Measurements from ENCODE around the gene OVOL1. TPM values are rescaled to one million over a fixed set of nuclear protein-coding genes. Genes with fewer than 3 reads are reported as not detected.

Gene OVOL1
- total and polyA plus RNA-seq, 2 of the 13 experiments (the other 11 are each of a cell fraction or from before 2014, with no cell fraction given) = 0.01 TPM; not detected in 1

DNA sequence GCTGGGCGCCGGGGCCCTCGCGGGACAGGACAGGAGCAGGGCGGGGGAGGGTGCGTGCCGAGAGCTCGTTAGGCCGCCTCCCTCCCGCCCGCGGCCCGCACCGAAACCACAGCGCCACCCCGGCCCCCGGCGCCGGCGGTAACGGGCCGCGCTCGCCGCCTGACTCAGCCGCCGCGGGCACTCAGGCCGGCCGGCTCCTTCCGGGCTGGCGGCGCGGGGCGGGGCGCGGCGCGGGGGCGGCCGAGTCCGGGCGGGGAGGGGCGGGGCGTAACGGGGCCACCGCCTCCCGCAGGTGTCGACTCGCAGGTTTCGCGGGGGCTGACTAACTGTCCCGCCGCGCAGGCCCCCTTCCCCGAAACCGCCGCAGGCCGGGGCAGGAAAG is 6.1 kb upstream of the OVOL1 start, which contains the start of gene AP5B1 (continued):
- TF ChIP-seq U2AF1 (optimal IDR thresholded peaks at IDR 0.05; ENCODE audit: low read depth, low read length) = no peak
- TF ChIP-seq, protein P1, sequence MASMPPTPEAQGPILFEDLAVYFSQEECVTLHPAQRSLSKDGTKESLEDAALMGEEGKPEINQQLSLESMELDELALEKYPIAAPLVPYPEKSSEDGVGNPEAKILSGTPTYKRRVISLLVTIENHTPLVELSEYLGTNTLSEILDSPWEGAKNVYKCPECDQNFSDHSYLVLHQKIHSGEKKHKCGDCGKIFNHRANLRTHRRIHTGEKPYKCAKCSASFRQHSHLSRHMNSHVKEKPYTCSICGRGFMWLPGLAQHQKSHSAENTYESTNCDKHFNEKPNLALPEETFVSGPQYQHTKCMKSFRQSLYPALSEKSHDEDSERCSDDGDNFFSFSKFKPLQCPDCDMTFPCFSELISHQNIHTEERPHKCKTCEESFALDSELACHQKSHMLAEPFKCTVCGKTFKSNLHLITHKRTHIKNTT (CRISPR knock-in tag; IDR thresholded peaks at IDR 0.05) = no peak
- TF ChIP-seq SALL2 (CRISPR knock-in tag; IDR thresholded peaks at IDR 0.05) = no peak
- TF ChIP-seq, protein P2, sequence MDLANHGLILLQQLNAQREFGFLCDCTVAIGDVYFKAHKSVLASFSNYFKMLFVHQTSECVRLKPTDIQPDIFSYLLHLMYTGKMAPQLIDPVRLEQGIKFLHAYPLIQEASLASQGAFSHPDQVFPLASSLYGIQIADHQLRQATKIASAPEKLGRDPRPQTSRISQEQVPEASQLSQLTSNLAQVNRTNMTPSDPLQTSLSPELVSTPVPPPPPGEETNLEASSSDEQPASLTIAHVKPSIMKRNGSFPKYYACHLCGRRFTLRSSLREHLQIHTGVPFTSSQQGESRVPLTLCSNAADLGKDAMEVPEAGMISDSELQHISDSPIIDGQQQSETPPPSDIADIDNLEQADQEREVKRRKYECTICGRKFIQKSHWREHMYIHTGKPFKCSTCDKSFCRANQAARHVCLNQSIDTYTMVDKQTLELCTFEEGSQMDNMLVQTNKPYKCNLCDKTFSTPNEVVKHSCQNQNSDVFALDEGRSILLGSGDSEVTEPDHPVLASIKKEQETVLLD (CRISPR knock-in tag; IDR thresholded peaks at IDR 0.05; ENCODE audit: low read depth) = peak; percentile 85; the same call in 1 of the 2 replicates
- TF ChIP-seq ZNF143 (CRISPR knock-in tag; IDR thresholded peaks at IDR 0.05) = no peak
- no peak for TF ChIP-seq HMG20B (CRISPR knock-in tag; conservative IDR thresholded peaks at IDR 0.05)
- TF ChIP-seq, protein P3, sequence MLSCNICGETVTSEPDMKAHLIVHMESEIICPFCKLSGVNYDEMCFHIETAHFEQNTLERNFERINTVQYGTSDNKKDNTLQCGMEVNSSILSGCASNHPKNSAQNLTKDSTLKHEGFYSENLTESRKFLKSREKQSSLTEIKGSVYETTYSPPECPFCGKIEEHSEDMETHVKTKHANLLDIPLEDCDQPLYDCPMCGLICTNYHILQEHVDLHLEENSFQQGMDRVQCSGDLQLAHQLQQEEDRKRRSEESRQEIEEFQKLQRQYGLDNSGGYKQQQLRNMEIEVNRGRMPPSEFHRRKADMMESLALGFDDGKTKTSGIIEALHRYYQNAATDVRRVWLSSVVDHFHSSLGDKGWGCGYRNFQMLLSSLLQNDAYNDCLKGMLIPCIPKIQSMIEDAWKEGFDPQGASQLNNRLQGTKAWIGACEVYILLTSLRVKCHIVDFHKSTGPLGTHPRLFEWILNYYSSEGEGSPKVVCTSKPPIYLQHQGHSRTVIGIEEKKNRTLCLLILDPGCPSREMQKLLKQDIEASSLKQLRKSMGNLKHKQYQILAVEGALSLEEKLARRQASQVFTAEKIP (CRISPR knock-in tag; IDR thresholded peaks at IDR 0.05; ENCODE audit: borderline replicate concordance) = no peak
- TF ChIP-seq, protein P4, sequence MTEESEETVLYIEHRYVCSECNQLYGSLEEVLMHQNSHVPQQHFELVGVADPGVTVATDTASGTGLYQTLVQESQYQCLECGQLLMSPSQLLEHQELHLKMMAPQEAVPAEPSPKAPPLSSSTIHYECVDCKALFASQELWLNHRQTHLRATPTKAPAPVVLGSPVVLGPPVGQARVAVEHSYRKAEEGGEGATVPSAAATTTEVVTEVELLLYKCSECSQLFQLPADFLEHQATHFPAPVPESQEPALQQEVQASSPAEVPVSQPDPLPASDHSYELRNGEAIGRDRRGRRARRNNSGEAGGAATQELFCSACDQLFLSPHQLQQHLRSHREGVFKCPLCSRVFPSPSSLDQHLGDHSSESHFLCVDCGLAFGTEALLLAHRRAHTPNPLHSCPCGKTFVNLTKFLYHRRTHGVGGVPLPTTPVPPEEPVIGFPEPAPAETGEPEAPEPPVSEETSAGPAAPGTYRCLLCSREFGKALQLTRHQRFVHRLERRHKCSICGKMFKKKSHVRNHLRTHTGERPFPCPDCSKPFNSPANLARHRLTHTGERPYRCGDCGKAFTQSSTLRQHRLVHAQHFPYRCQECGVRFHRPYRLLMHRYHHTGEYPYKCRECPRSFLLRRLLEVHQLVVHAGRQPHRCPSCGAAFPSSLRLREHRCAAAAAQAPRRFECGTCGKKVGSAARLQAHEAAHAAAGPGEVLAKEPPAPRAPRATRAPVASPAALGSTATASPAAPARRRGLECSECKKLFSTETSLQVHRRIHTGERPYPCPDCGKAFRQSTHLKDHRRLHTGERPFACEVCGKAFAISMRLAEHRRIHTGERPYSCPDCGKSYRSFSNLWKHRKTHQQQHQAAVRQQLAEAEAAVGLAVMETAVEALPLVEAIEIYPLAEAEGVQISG (CRISPR knock-in tag; IDR thresholded peaks at IDR 0.05) = peak; percentile 59
- no peak for TF ChIP-seq ATF7 (IDR thresholded peaks at IDR 0.05)
- TF ChIP-seq ATF7 (CRISPR knock-in tag; IDR thresholded peaks at IDR 0.05) = no peak
- no peak for TF ChIP-seq MTA3 (CRISPR knock-in tag; IDR thresholded peaks at IDR 0.05)
- no peak for TF ChIP-seq ZNF234 (CRISPR knock-in tag; conservative IDR thresholded peaks at IDR 0.05)
- TF ChIP-seq, protein P5, sequence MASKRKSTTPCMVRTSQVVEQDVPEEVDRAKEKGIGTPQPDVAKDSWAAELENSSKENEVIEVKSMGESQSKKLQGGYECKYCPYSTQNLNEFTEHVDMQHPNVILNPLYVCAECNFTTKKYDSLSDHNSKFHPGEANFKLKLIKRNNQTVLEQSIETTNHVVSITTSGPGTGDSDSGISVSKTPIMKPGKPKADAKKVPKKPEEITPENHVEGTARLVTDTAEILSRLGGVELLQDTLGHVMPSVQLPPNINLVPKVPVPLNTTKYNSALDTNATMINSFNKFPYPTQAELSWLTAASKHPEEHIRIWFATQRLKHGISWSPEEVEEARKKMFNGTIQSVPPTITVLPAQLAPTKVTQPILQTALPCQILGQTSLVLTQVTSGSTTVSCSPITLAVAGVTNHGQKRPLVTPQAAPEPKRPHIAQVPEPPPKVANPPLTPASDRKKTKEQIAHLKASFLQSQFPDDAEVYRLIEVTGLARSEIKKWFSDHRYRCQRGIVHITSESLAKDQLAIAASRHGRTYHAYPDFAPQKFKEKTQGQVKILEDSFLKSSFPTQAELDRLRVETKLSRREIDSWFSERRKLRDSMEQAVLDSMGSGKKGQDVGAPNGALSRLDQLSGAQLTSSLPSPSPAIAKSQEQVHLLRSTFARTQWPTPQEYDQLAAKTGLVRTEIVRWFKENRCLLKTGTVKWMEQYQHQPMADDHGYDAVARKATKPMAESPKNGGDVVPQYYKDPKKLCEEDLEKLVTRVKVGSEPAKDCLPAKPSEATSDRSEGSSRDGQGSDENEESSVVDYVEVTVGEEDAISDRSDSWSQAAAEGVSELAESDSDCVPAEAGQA (IDR thresholded peaks at IDR 0.05; ENCODE audit: low read depth) = no peak
- TF ChIP-seq, protein P5 (CRISPR knock-in tag; IDR thresholded peaks at IDR 0.05; ENCODE audit: borderline replicate concordance) = no peak
- TF ChIP-seq ZNF737 (CRISPR knock-in tag; IDR thresholded peaks at IDR 0.05; ENCODE audit: borderline replicate concordance) = no peak
- TF ChIP-seq SRF (IDR thresholded peaks at IDR 0.05; ENCODE audit: low read depth, low read length) = no peak
- peak; percentile 47; the same call in 1 of the 2 replicates for TF ChIP-seq RBFOX2 (IDR thresholded peaks at IDR 0.05; ENCODE audit: low read depth, low read length)
- no peak for TF ChIP-seq EHMT2 (IDR thresholded peaks at IDR 0.05; ENCODE audit: borderline replicate concordance, low read depth, low read length)

Data from HepG2 (cell line).